K562 (cell line): ENCODE measurements around the gene HHATL. TPM values are rescaled to one million over a fixed set of nuclear protein-coding genes. Genes with fewer than 3 reads are reported as not detected.

ENCODE experiments used
- ATAC-seq: fragments of 200-7000 bp; cut with Tn5 transposase; 3 replicates; pipeline ENCODE4 v1.9.1; 2020; ENCODE audit warnings: moderate library complexity
- BruUV-seq: library from RNA; stranded (reverse); fragments of 400-500 nt; replicated peaks from 2 replicates; lab custom pipeline; 2021; lab: Mats Ljungman, UMichigan
- CTCF ChIA-PET: fragments of 300-600 bp; formaldehyde crosslinking; extraction: SDS; loops from one replicate; lab custom pipeline; 2021; ENCODE audit warnings: low intra/inter-chr PET ratio; lab: Yijun Ruan, JAX
- POLR2A ChIA-PET: fragments of 300-600, 350-650 bp; sonication (Branson Sonifier 250); formaldehyde crosslinking; extraction: SDS; loops from one replicate; lab custom pipeline; 2021; ENCODE audit warnings: antibody characterized with exemption, inconsistent platforms; lab: Yijun Ruan, JAX
- DNase-seq, 4 experiments: peaks; one replicate each; pipeline versions ENCODE4 v3.0.0 to v3.0.0-alpha.2; 2011 to 2018; ENCODE audit warnings: low spot score in 3 of 4, mixed read lengths in 3 of 4; ENCODE audit errors: extremely low read depth in 1 of 4
- FAIRE-seq: peaks from 2 replicates; lab custom pipeline; 2011; peaks lifted over from hg19 to GRCh38; lab: Jason Lieb, UNC
- H2AFZ ChIP-seq: 2 replicates; pipeline ENCODE4 v1.6.0; 2011; ENCODE audit warnings: low read depth, low read length, control low read depth, inconsistent platforms
- H3K27ac ChIP-seq: fragments of 200-600 bp; 3 replicates; pipeline ENCODE4 v1.8.0; 2011; ENCODE audit warnings: low read depth, mild to moderate bottlenecking, control low read depth, inconsistent platforms, low read length, moderate library complexity, mixed read lengths; ENCODE audit errors: extremely low read depth
- H3K27me3 ChIP-seq, 2 experiments: fragments of 300-600 bp in 1 of 2; 2 replicates in 1 of 2; 3 replicates in 1 of 2; pipeline versions ENCODE4 v1.6.0 to v1.8.0; 2011; ENCODE audit warnings: inconsistent platforms in 2 of 2, low read length in 2 of 2, mild to moderate bottlenecking in 1 of 2, mixed read lengths in 1 of 2, moderate library complexity in 1 of 2; ENCODE audit not compliant: control insufficient read depth in 2 of 2, insufficient read depth in 2 of 2
- H3K36me3 ChIP-seq: fragments of 300-600 bp; 3 replicates; pipeline ENCODE4 v1.8.0; 2011; ENCODE audit warnings: mild to moderate bottlenecking, low read length, inconsistent platforms; ENCODE audit not compliant: control insufficient read depth, insufficient read depth
- H3K4me1 ChIP-seq, 2 experiments: fragments of 200-600 bp in 1 of 2; replicated peaks in 1 of 2; 2 replicates in 1 of 2; 3 replicates in 1 of 2; pipeline versions ENCODE4 v1.5.1 to v1.8.0; 2011; ENCODE audit warnings: inconsistent platforms in 2 of 2, low read length in 2 of 2, mild to moderate bottlenecking in 1 of 2, mixed read lengths in 1 of 2, moderate library complexity in 1 of 2; ENCODE audit not compliant: control insufficient read depth in 2 of 2, insufficient read depth in 2 of 2
- H3K4me2 ChIP-seq: 2 replicates; pipeline ENCODE4 v1.6.1; 2011; ENCODE audit warnings: low read length, control low read depth, inconsistent platforms, mixed read lengths; ENCODE audit not compliant: insufficient read depth
- H3K4me3 ChIP-seq: fragments of 200-600 bp; sonication (generic), shearing (Covaris generic); 2 replicates; pipeline ENCODE4 v1.5.1; 2016; ENCODE audit warnings: control low read depth, inconsistent platforms
- H3K79me2 ChIP-seq: fragments of 200-600 bp; 3 replicates; pipeline ENCODE4 v1.8.0; 2011; ENCODE audit warnings: low read length, inconsistent platforms; ENCODE audit not compliant: control insufficient read depth, insufficient read depth
- H3K9ac ChIP-seq, 2 experiments: 2 replicates each; pipeline versions ENCODE4 v1.6.0 to v1.6.1; 2011; ENCODE audit warnings: low read depth in 2 of 2, low read length in 2 of 2, control low read depth in 1 of 2, inconsistent platforms in 1 of 2, mild to moderate bottlenecking in 1 of 2, mixed read lengths in 1 of 2; ENCODE audit not compliant: insufficient read depth in 1 of 2
- H3K9me1 ChIP-seq: one replicate; pipeline ENCODE4 v1.6.0; 2011; ENCODE audit warnings: inconsistent platforms, mild to moderate bottlenecking, low read length, moderate library complexity; ENCODE audit not compliant: control insufficient read depth, insufficient read depth
- H3K9me3 ChIP-seq: replicated peaks from 2 replicates; pipeline ENCODE4 v1.5.1; 2011; ENCODE audit warnings: low read depth, low read length, inconsistent platforms; ENCODE audit not compliant: control insufficient read depth, insufficient read depth
- H4K20me1 ChIP-seq: replicated peaks from 2 replicates; pipeline ENCODE4 v1.6.1; 2011; ENCODE audit warnings: low read length, inconsistent platforms, mixed read lengths; ENCODE audit not compliant: control insufficient read depth, insufficient read depth
- GABPA ChIP-seq: fragments of 200-800 bp; sonication (Bioruptor generic); conservative IDR thresholded peaks from 2 replicates; pipeline ENCODE4 v1.6.1; 2016; ENCODE audit warnings: low read depth, missing genetic modification characterization, missing compliant biosample characterization
- HNRNPL ChIP-seq: fragments of 200-400 bp; formaldehyde crosslinking; IDR thresholded peaks from 2 replicates; pipeline ENCODE4 v1.6.1; 2017; ENCODE audit warnings: low read depth, mild to moderate bottlenecking, low read length
- JUN ChIP-seq, 2 experiments: sonication (generic) in 1 of 2; formaldehyde crosslinking in 1 of 2; IDR thresholded peaks; 2 replicates each; pipeline versions ENCODE4 v1.6.1 to v1.8.0; 2012 to 2022; ENCODE audit warnings: borderline replicate concordance in 2 of 2, mild to moderate bottlenecking in 2 of 2, improper control_type of control experiment in 1 of 2, low read depth in 1 of 2, low read length in 1 of 2, missing genetic modification reagents in 1 of 2
- KDM2B ChIP-seq: fragments of 250-450 bp; sonication (Bioruptor Pico); IDR thresholded peaks from 2 replicates; pipeline ENCODE4 v1.8.0; 2021; ENCODE audit warnings: mild to moderate bottlenecking, moderate library complexity
- NR4A1 ChIP-seq, 2 experiments: fragments of 250-450 bp in 1 of 2; fragments of 450-650 bp in 1 of 2; sonication (Bioruptor Pico) in 1 of 2; IDR thresholded peaks; 2 replicates each; pipeline versions ENCODE4 v1.4.0 to v1.6.1; 2016 to 2020; ENCODE audit warnings: mild to moderate bottlenecking in 2 of 2, missing compliant biosample characterization in 1 of 2, missing genetic modification characterization in 1 of 2, moderate library complexity in 1 of 2
- POLR2A ChIP-seq: fragments of 450-650 bp; conservative IDR thresholded peaks from 2 replicates; pipeline ENCODE4 v1.6.1; 2016
- POLR3A ChIP-seq: IDR thresholded peaks from 2 replicates; pipeline ENCODE4 v1.6.1; 2011; ENCODE audit warnings: borderline replicate concordance, mild to moderate bottlenecking, moderate library complexity; ENCODE audit not compliant: insufficient read length, insufficient read depth; ENCODE audit errors: extremely low read depth
- RBM25 ChIP-seq: fragments of 200-400 bp; formaldehyde crosslinking; IDR thresholded peaks from 2 replicates; pipeline ENCODE4 v1.6.1; 2018; ENCODE audit warnings: low read length, low read depth, moderate library complexity; ENCODE audit not compliant: severe bottlenecking
- SMAD3 ChIP-seq: fragments of 450-650 bp; formaldehyde crosslinking; conservative IDR thresholded peaks from 2 replicates; pipeline ENCODE4 v1.4.0; 2020; ENCODE audit warnings: mild to moderate bottlenecking
- SP1 ChIP-seq: sonication (generic); formaldehyde crosslinking; IDR thresholded peaks from 2 replicates; pipeline ENCODE4 v1.8.1; 2022; ENCODE audit warnings: mild to moderate bottlenecking, missing genetic modification reagents
- ZBTB49 ChIP-seq: sonication (generic); formaldehyde crosslinking; IDR thresholded peaks from 2 replicates; pipeline ENCODE4 v1.8.0; 2022; ENCODE audit warnings: missing genetic modification reagents, mild to moderate bottlenecking, borderline replicate concordance
- ZNF175 ChIP-seq: fragments of 200-800 bp; sonication (Bioruptor generic); IDR thresholded peaks from 2 replicates; pipeline ENCODE4 v1.6.1; 2016; ENCODE audit warnings: low read depth, mild to moderate bottlenecking, missing genetic modification characterization, missing compliant biosample characterization
- ZNF274 ChIP-seq: IDR thresholded peaks from 2 replicates; pipeline ENCODE4 v1.6.1; 2011; ENCODE audit warnings: low read depth, mild to moderate bottlenecking, low read length, moderate library complexity, borderline replicate concordance
- WGBS: fragments of 100-300 bp; shearing (Covaris generic); methylation state at CpG from one replicate; pipeline ENCODE4 v1.1.6; 2016; ENCODE audit warnings: low coverage, mixed read lengths; ENCODE audit not compliant: insufficient coverage; ENCODE audit errors: missing lambda C conversion rate; 5-methylcytosine and 5-hydroxymethylcytosine counted together
- in situ Hi-C: fragments of 300-500 bp; cut with MboI; formaldehyde crosslinking; loops from 4 replicates; pipeline ENCODE4 v1.15.0; 2018; ENCODE audit warnings: inconsistent platforms, mixed read lengths
- intact Hi-C: fragments of 100-400 bp; cut with micrococcal nuclease; formaldehyde crosslinking; loops from 2 replicates; pipeline ENCODE4 v1.14.2; 2022
- polyA plus RNA-seq, 8 experiments: library from polyadenylated mRNA; depleted of rRNA in 4 of 8; stranded (reverse) in 5 of 8; unstranded in 3 of 8; fragments of >200 nt; fragmentation: Nextera tagmentation in 2 of 8; fragmentation: Illumina TruSeq in 1 of 8; extraction: Ambion mirVana in 2 of 8; extraction: Trizol in 1 of 8; gene quantifications; 2 replicates each; pipeline versions ENCODE4 v1.2.1 to v1.2.3, GENCODE V29; 2011 to 2014; ENCODE audit warnings: inconsistent platforms in 1 of 8, missing spikeins in 1 of 8
- total RNA-seq, 7 experiments: library from RNA; depleted of rRNA in 6 of 7; stranded (reverse); fragments of >200 nt in 6 of 7; fragmentation: Illumina TruSeq in 2 of 7; extraction: Trizol in 2 of 7; gene quantifications; 2 replicates each; pipeline versions ENCODE4 v1.2.1 to v1.2.3, GENCODE V29; 2011 to 2021; ENCODE audit warnings: low replicate concordance in 1 of 7

Gene HHATL
- total and polyA plus RNA-seq, 9 of the 15 experiments (the other 6 are each of a cell fraction or from before 2014, with no cell fraction given) = not detected

GRCh38 chr3:42673082-42673481 lies 29.5 kb downstream of the HHATL start (continued):
- TF ChIP-seq POLR2A (no peak), GABPA (tag) (no peak), HNRNPL (no peak), POLR3A (no peak), NR4A1 (CRISPR knock-in tag; IDR thresholded peaks at IDR 0.05) (no peak), NR4A1 (tag; IDR thresholded peaks at IDR 0.05) (no peak), SMAD3 (CRISPR knock-in tag) (no peak), KDM2B (CRISPR knock-in tag) (no peak), ZNF175 (CRISPR knock-in tag) (no peak)
- TF ChIP-seq, all 486 proteins: peak for 0

GRCh38 chr3:42672515-42672914 lies 30.1 kb downstream of the HHATL start:
- Histone ChIP-seq H2AFZ (no peak overlapping the region), H3K79me2 (no peaks in the 10 kb centered on the region), H3K36me3 (no peaks in the 10 kb centered on the region), H3K4me1 (peaks cover 3 to 4% of the 10 kb centered on the region in 2 experiments; a peak in 3 of 5 replicates), H3K27ac (no peak overlapping the region), H4K20me1 (no peaks in the 10 kb centered on the region), H3K27me3 (peaks cover 11 to 31% of the 10 kb centered on the region in 2 experiments; a peak in 4 of 5 replicates), H3K4me3 (no peak overlapping the region), H3K9me3 (no peaks in the 10 kb centered on the region), H3K9me1 (no peaks in the 10 kb centered on the region), H3K9ac (no peak overlapping the region), H3K4me2 (no peak overlapping the region)
- no peak for ATAC-seq
- FAIRE-seq = no peak
- intact Hi-C loops (no loop called here), in situ Hi-C loops (no loop called here)
- no peak for DNase-seq
- CTCF ChIA-PET = no interaction called here
- POLR2A ChIA-PET = no interaction called here
- BruUV-seq = no TSS peak
- 0% methylated on average over 1 of the region's 1 CpG for WGBS
- TF ChIP-seq ZNF274 (no peak), ZBTB49 (CRISPR knock-in tag) (no peak), SP1 (CRISPR knock-in tag) (no peak), RBM25 (no peak), JUN (IDR thresholded peaks at IDR 0.05; ENCODE audit: borderline replicate concordance, low read depth, low read length) (no peak), JUN (CRISPR knock-in tag; IDR thresholded peaks at IDR 0.05; ENCODE audit: borderline replicate concordance) (no peak)
